Peyer's patch (tissue), 4 donors: ENCODE data around the gene TMEM174. TPM values are rescaled to one million over a fixed set of nuclear protein-coding genes. Genes with fewer than 3 reads are reported as not detected.

Experiments used
- DNase-seq, 3 donors: peaks; one replicate each; pipeline ENCODE4 v3.0.0-alpha.2; 2017 to 2019
- H3K27ac ChIP-seq, 4 donors: fragments of 200-600 bp; sonication (generic); one replicate each; pipeline ENCODE4 v1.5.1; 2016 to 2019
- H3K27me3 ChIP-seq, 2 donors: fragments of 200-600 bp; sonication (generic); one replicate each; pipeline ENCODE4 v1.5.1; 2019
- H3K36me3 ChIP-seq, 3 donors: fragments of 200-600 bp; sonication (generic); one replicate each; pipeline ENCODE4 v1.5.1; 2016 to 2019
- H3K4me1 ChIP-seq, 4 donors: fragments of 200-600 bp; sonication (generic); one replicate each; pipeline ENCODE4 v1.5.1; 2016 to 2019
- H3K4me3 ChIP-seq, 4 donors: fragments of 200-600 bp; sonication (generic); 1 replicate in 3 of 4; 2 replicates in 1 of 4; pipeline ENCODE4 v1.5.1; 2016 to 2019; ENCODE audit warnings: mild to moderate bottlenecking in 1 of 4
- H3K9me3 ChIP-seq, 4 donors: fragments of 200-600 bp; sonication (generic); one replicate each; pipeline ENCODE4 v1.5.1; 2016 to 2019; ENCODE audit warnings: mild to moderate bottlenecking in 1 of 4
- POLR2A ChIP-seq, 2 donors: fragments of 450-650 bp; IDR thresholded peaks; one replicate each; pipeline ENCODE4 v1.5.1; 2017; ENCODE audit warnings: antibody characterized with exemption in 2 of 2, mild to moderate bottlenecking in 2 of 2, moderate library complexity in 2 of 2
- total RNA-seq, 4 donors: library from RNA; depleted of rRNA; stranded (reverse); fragments of >200 nt; gene quantifications; one replicate each; pipeline ENCODE4 v1.1.0, GENCODE V29; 2016
- TF ChIP-seq, protein P1 (sequence below), 6 experiments: fragments of 450-650 bp in 4 of 6; fragments of 200-600 bp in 2 of 6; sonication (generic) in 1 of 6; IDR thresholded peaks; one replicate each; pipeline ENCODE4 v1.5.1; 2017 to 2019; ENCODE audit warnings: antibody characterized with exemption in 6 of 6, mild to moderate bottlenecking in 3 of 6, moderate library complexity in 1 of 6

TMEM174 gene
- total RNA-seq, 4 donors from 2014 or later: not detected

DNA sequence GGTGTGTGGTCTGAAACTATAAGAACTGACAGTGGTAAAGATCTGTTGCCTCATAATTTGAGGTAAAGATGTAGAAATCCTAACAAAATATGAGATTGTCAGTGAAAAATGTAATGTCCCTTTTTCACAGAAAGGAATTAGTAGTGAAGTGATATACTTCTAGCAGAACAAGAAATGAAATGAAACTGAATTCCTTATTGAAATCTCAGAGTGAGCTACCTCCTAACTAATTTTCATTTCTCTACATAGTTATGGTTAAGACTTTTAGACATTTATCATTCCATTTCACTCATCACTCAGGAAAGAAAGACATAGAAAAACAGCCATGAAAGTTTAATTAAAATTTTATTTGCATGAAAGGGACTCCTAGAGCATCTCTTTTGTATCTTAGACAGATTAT lies 48.7 kb downstream of the TMEM174 start:
- no peaks in the 10 kb centered on the region for H3K27me3 ChIP-seq
- no peaks in the 10 kb centered on the region for H3K36me3 ChIP-seq
- no peak for DNase-seq
- H3K9me3 ChIP-seq: no peaks in the 10 kb centered on the region
- no peaks in the 10 kb centered on the region for H3K4me1 ChIP-seq
- no peak for TF ChIP-seq POLR2A (IDR thresholded peaks at IDR 0.05)
- TF ChIP-seq, protein P1, sequence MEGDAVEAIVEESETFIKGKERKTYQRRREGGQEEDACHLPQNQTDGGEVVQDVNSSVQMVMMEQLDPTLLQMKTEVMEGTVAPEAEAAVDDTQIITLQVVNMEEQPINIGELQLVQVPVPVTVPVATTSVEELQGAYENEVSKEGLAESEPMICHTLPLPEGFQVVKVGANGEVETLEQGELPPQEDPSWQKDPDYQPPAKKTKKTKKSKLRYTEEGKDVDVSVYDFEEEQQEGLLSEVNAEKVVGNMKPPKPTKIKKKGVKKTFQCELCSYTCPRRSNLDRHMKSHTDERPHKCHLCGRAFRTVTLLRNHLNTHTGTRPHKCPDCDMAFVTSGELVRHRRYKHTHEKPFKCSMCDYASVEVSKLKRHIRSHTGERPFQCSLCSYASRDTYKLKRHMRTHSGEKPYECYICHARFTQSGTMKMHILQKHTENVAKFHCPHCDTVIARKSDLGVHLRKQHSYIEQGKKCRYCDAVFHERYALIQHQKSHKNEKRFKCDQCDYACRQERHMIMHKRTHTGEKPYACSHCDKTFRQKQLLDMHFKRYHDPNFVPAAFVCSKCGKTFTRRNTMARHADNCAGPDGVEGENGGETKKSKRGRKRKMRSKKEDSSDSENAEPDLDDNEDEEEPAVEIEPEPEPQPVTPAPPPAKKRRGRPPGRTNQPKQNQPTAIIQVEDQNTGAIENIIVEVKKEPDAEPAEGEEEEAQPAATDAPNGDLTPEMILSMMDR (IDR thresholded peaks at IDR 0.05): no peak
- no peak overlapping the region for H3K27ac ChIP-seq
- H3K4me3 ChIP-seq: no peak overlapping the region

GRCh38 chr5:73222173-73222572 lies 49.2 kb downstream of the TMEM174 start:
- no peaks in the 10 kb centered on the region for H3K9me3 ChIP-seq
- TF ChIP-seq, protein P1 (IDR thresholded peaks at IDR 0.05): no peak
- no peak for TF ChIP-seq POLR2A (IDR thresholded peaks at IDR 0.05)
- H3K36me3 ChIP-seq: no peaks in the 10 kb centered on the region
- H3K27me3 ChIP-seq: no peaks in the 10 kb centered on the region
- H3K27ac ChIP-seq: no peak overlapping the region
- no peaks in the 10 kb centered on the region for H3K4me1 ChIP-seq
- no peak overlapping the region for H3K4me3 ChIP-seq
- no peak for DNase-seq

Other genes starting within 250 kb of the TMEM174 start
- gene FCHO2, start 217.2 kb upstream of the TMEM174 start, total RNA-seq: 10 to 100 TPM; 20.2 to 38.0 (median 28.3) TPM
- gene TMEM171, start 52.6 kb upstream of the TMEM174 start, total RNA-seq: 100 to 1,000 TPM in 1 of 4 donors, 10 to 100 TPM in 2, 1 to 10 TPM in 1; 5.8 to 114 (median 77.3) TPM